K562 (cell line): ENCODE measurements around the gene ENTREP3. TPM values are rescaled to one million over a fixed set of nuclear protein-coding genes. Genes with fewer than 3 reads are reported as not detected.

ENCODE experiments used
- ATAC-seq: fragments of 200-7000 bp; cut with Tn5 transposase; 3 replicates; pipeline ENCODE4 v1.9.1; 2020; ENCODE audit warnings: moderate library complexity
- BruUV-seq: library from RNA; stranded (reverse); fragments of 400-500 nt; replicated peaks from 2 replicates; lab custom pipeline; 2021; lab: Mats Ljungman, UMichigan
- CTCF ChIA-PET: fragments of 300-600 bp; formaldehyde crosslinking; extraction: SDS; loops from one replicate; lab custom pipeline; 2021; ENCODE audit warnings: low intra/inter-chr PET ratio; lab: Yijun Ruan, JAX
- POLR2A ChIA-PET: fragments of 300-600, 350-650 bp; sonication (Branson Sonifier 250); formaldehyde crosslinking; extraction: SDS; loops from one replicate; lab custom pipeline; 2021; ENCODE audit warnings: antibody characterized with exemption, inconsistent platforms; lab: Yijun Ruan, JAX
- DNase-seq, 4 experiments: peaks; one replicate each; pipeline versions ENCODE4 v3.0.0 to v3.0.0-alpha.2; 2011 to 2018; ENCODE audit warnings: low spot score in 3 of 4, mixed read lengths in 3 of 4; ENCODE audit errors: extremely low read depth in 1 of 4
- FAIRE-seq: peaks from 2 replicates; lab custom pipeline; 2011; peaks lifted over from hg19 to GRCh38; lab: Jason Lieb, UNC
- H2AFZ ChIP-seq: 2 replicates; pipeline ENCODE4 v1.6.0; 2011; ENCODE audit warnings: low read depth, low read length, control low read depth, inconsistent platforms
- H3K27ac ChIP-seq: fragments of 200-600 bp; 3 replicates; pipeline ENCODE4 v1.8.0; 2011; ENCODE audit warnings: low read depth, mild to moderate bottlenecking, control low read depth, inconsistent platforms, low read length, moderate library complexity, mixed read lengths; ENCODE audit errors: extremely low read depth
- H3K27me3 ChIP-seq, 2 experiments: fragments of 300-600 bp in 1 of 2; 2 replicates in 1 of 2; 3 replicates in 1 of 2; pipeline versions ENCODE4 v1.6.0 to v1.8.0; 2011; ENCODE audit warnings: inconsistent platforms in 2 of 2, low read length in 2 of 2, mild to moderate bottlenecking in 1 of 2, mixed read lengths in 1 of 2, moderate library complexity in 1 of 2; ENCODE audit not compliant: control insufficient read depth in 2 of 2, insufficient read depth in 2 of 2
- H3K36me3 ChIP-seq: fragments of 300-600 bp; 3 replicates; pipeline ENCODE4 v1.8.0; 2011; ENCODE audit warnings: mild to moderate bottlenecking, low read length, inconsistent platforms; ENCODE audit not compliant: control insufficient read depth, insufficient read depth
- H3K4me1 ChIP-seq, 2 experiments: fragments of 200-600 bp in 1 of 2; replicated peaks in 1 of 2; 2 replicates in 1 of 2; 3 replicates in 1 of 2; pipeline versions ENCODE4 v1.5.1 to v1.8.0; 2011; ENCODE audit warnings: inconsistent platforms in 2 of 2, low read length in 2 of 2, mild to moderate bottlenecking in 1 of 2, mixed read lengths in 1 of 2, moderate library complexity in 1 of 2; ENCODE audit not compliant: control insufficient read depth in 2 of 2, insufficient read depth in 2 of 2
- H3K4me2 ChIP-seq: 2 replicates; pipeline ENCODE4 v1.6.1; 2011; ENCODE audit warnings: low read length, control low read depth, inconsistent platforms, mixed read lengths; ENCODE audit not compliant: insufficient read depth
- H3K4me3 ChIP-seq: fragments of 200-600 bp; sonication (generic), shearing (Covaris generic); 2 replicates; pipeline ENCODE4 v1.5.1; 2016; ENCODE audit warnings: control low read depth, inconsistent platforms
- H3K79me2 ChIP-seq: fragments of 200-600 bp; 3 replicates; pipeline ENCODE4 v1.8.0; 2011; ENCODE audit warnings: low read length, inconsistent platforms; ENCODE audit not compliant: control insufficient read depth, insufficient read depth
- H3K9ac ChIP-seq, 2 experiments: 2 replicates each; pipeline versions ENCODE4 v1.6.0 to v1.6.1; 2011; ENCODE audit warnings: low read depth in 2 of 2, low read length in 2 of 2, control low read depth in 1 of 2, inconsistent platforms in 1 of 2, mild to moderate bottlenecking in 1 of 2, mixed read lengths in 1 of 2; ENCODE audit not compliant: insufficient read depth in 1 of 2
- H3K9me1 ChIP-seq: one replicate; pipeline ENCODE4 v1.6.0; 2011; ENCODE audit warnings: inconsistent platforms, mild to moderate bottlenecking, low read length, moderate library complexity; ENCODE audit not compliant: control insufficient read depth, insufficient read depth
- H3K9me3 ChIP-seq: replicated peaks from 2 replicates; pipeline ENCODE4 v1.5.1; 2011; ENCODE audit warnings: low read depth, low read length, inconsistent platforms; ENCODE audit not compliant: control insufficient read depth, insufficient read depth
- H4K20me1 ChIP-seq: replicated peaks from 2 replicates; pipeline ENCODE4 v1.6.1; 2011; ENCODE audit warnings: low read length, inconsistent platforms, mixed read lengths; ENCODE audit not compliant: control insufficient read depth, insufficient read depth
- BDP1 ChIP-seq: IDR thresholded peaks from 3 replicates; pipeline ENCODE4 v1.6.1; 2011; ENCODE audit not compliant: insufficient read length, insufficient read depth
- DEAF1 ChIP-seq: fragments of 450-650 bp; formaldehyde crosslinking; IDR thresholded peaks from 2 replicates; pipeline ENCODE4 v1.4.0; 2020; ENCODE audit warnings: mild to moderate bottlenecking, moderate library complexity
- FOXA3 ChIP-seq, 2 experiments: fragments of 450-650 bp in 1 of 2; sonication (generic) in 1 of 2; formaldehyde crosslinking; IDR thresholded peaks in 1 of 2; conservative IDR thresholded peaks in 1 of 2; 2 replicates each; pipeline versions ENCODE4 v1.4.0 to v1.8.0; 2020 to 2022; ENCODE audit warnings: mild to moderate bottlenecking in 2 of 2, missing genetic modification reagents in 1 of 2
- FOXM1 ChIP-seq, 2 experiments: fragments of 450-650 bp in 1 of 2; sonication (generic) in 1 of 2; formaldehyde crosslinking in 1 of 2; IDR thresholded peaks; 2 replicates each; pipeline versions ENCODE4 v1.6.1 to v1.9.0; 2017 to 2022; ENCODE audit warnings: low read depth in 2 of 2, mild to moderate bottlenecking in 2 of 2, missing genetic modification reagents in 1 of 2, moderate library complexity in 1 of 2
- KDM4B ChIP-seq, 2 experiments: fragments of 450-650 bp in 1 of 2; sonication (generic) in 1 of 2; IDR thresholded peaks; 2 replicates each; pipeline ENCODE4 v1.6.1; 2016 to 2017; ENCODE audit warnings: borderline replicate concordance in 2 of 2, antibody characterized with exemption in 1 of 2, low read depth in 1 of 2, mild to moderate bottlenecking in 1 of 2
- TAF1 ChIP-seq: IDR thresholded peaks from 2 replicates; pipeline ENCODE4 v1.6.1; 2011; ENCODE audit warnings: mild to moderate bottlenecking, low read length, moderate library complexity; ENCODE audit not compliant: insufficient read depth, control insufficient read depth, severe bottlenecking; ENCODE audit errors: extremely low read depth
- TAF9B ChIP-seq: fragments of 450-650 bp; IDR thresholded peaks from 2 replicates; pipeline ENCODE4 v1.6.1; 2018; ENCODE audit warnings: mild to moderate bottlenecking; ENCODE audit not compliant: partially characterized antibody
- ZNF282 ChIP-seq: sonication (generic); formaldehyde crosslinking; IDR thresholded peaks from 2 replicates; pipeline ENCODE4 v1.8.1; 2023; ENCODE audit warnings: missing genetic modification reagents
- ZNF384 ChIP-seq: IDR thresholded peaks from 2 replicates; pipeline ENCODE4 v1.6.1; 2012; ENCODE audit warnings: low read depth, low read length, improper control_type of control experiment
- WGBS: fragments of 100-300 bp; shearing (Covaris generic); methylation state at CpG from one replicate; pipeline ENCODE4 v1.1.6; 2016; ENCODE audit warnings: low coverage, mixed read lengths; ENCODE audit not compliant: insufficient coverage; ENCODE audit errors: missing lambda C conversion rate; 5-methylcytosine and 5-hydroxymethylcytosine counted together
- in situ Hi-C: fragments of 300-500 bp; cut with MboI; formaldehyde crosslinking; loops from 4 replicates; pipeline ENCODE4 v1.15.0; 2018; ENCODE audit warnings: inconsistent platforms, mixed read lengths
- intact Hi-C: fragments of 100-400 bp; cut with micrococcal nuclease; formaldehyde crosslinking; loops from 2 replicates; pipeline ENCODE4 v1.14.2; 2022
- polyA plus RNA-seq, 8 experiments: library from polyadenylated mRNA; depleted of rRNA in 4 of 8; stranded (reverse) in 5 of 8; unstranded in 3 of 8; fragments of >200 nt; fragmentation: Nextera tagmentation in 2 of 8; fragmentation: Illumina TruSeq in 1 of 8; extraction: Ambion mirVana in 2 of 8; extraction: Trizol in 1 of 8; gene quantifications; 2 replicates each; pipeline versions ENCODE4 v1.2.1 to v1.2.3, GENCODE V29; 2011 to 2014; ENCODE audit warnings: inconsistent platforms in 1 of 8, missing spikeins in 1 of 8
- total RNA-seq, 7 experiments: library from RNA; depleted of rRNA in 6 of 7; stranded (reverse); fragments of >200 nt in 6 of 7; fragmentation: Illumina TruSeq in 2 of 7; extraction: Trizol in 2 of 7; gene quantifications; 2 replicates each; pipeline versions ENCODE4 v1.2.1 to v1.2.3, GENCODE V29; 2011 to 2021; ENCODE audit warnings: low replicate concordance in 1 of 7

Gene ENTREP3
- total and polyA plus RNA-seq, 9 of the 15 experiments (the other 6 are each of a cell fraction or from before 2014, with no cell fraction given): 1.9 to 41.8 (median 5.9) TPM

GRCh38 chr1:155256058-155256852 is 972 bp upstream of the ENTREP3 start:
- intact Hi-C loops: loop anchor here (10.0 kb wide), 1 partner anchor 249 kb away; no protein-coding TSS in a partner anchor
- Histone ChIP-seq H3K9me3 (no peaks in the 10 kb centered on the region), H3K4me3 (peak overlapping the region; percentile 58; the same call in 1 of the 2 replicates), H3K9ac (peak overlapping the region; percentile 75 to 97), H2AFZ (no peak overlapping the region; the same call in 1 of the 2 replicates), H3K36me3 (peaks cover 43% of the 10 kb centered on the region; the same call in 2 of the 3 replicates), H3K9me1 (no peaks in the 10 kb centered on the region), H3K4me1 (peaks cover 22 to 44% of the 10 kb centered on the region in 2 experiments), H3K4me2 (peak overlapping the region; percentile 81), H4K20me1 (no peaks in the 10 kb centered on the region), H3K27ac (peak overlapping the region; percentile 65; the same call in 2 of the 3 replicates), H3K79me2 (peaks cover 31% of the 10 kb centered on the region), H3K27me3 (no peaks in the 10 kb centered on the region)
- DNase-seq (peak in 1 of 4 experiments; percentile 10), FAIRE-seq (no peak), ATAC-seq (0 out of 3 replicates have a peak, but pooled peaks have one; percentile 5)
- WGBS: 90% methylated on average over 19 of the region's 20 CpGs
- ChIA-PET POLR2A (interaction anchor here (0.6 to 2.1 kb wide), 5 partner anchors 10 to 181 kb away, joined by 3 to 9 read pairs (median 4); a partner anchor contains a TSS), CTCF (no interaction called here)
- in situ Hi-C loops: loop anchor here (10.0 kb wide), 1 partner anchor 339 kb away; no protein-coding TSS in a partner anchor
- no TSS peak for BruUV-seq
- TF ChIP-seq ZNF282 (CRISPR knock-in tag) (0 out of 2 replicates have a peak, but pooled peaks have one; percentile 41), KDM4B (IDR thresholded peaks at IDR 0.05; ENCODE audit: borderline replicate concordance in 2 of 2, low read depth in 1 of 2) (no peak), TAF1 (peak; percentile 6), FOXM1 (IDR thresholded peaks at IDR 0.05; ENCODE audit: low read depth) (no peak), FOXM1 (CRISPR knock-in tag; IDR thresholded peaks at IDR 0.05; ENCODE audit: low read depth) (no peak), BDP1 (no peak), DEAF1 (CRISPR knock-in tag) (no peak), TAF9B (no peak), ZNF384 (no peak), FOXA3 (CRISPR knock-in tag; conservative IDR thresholded peaks at IDR 0.05 in 1 of 2, IDR thresholded peaks at IDR 0.05 in 1 of 2) (0 out of 4 replicates have a peak, but pooled peaks of 1 of the 2 experiments have one; percentile 13)
